Endothelial cell (in vitro differentiated cells): ENCODE measurements around the gene DYNC1I2. TPM values are rescaled to one million over a fixed set of nuclear protein-coding genes. Genes with fewer than 3 reads are reported as not detected.

Source experiments
- DNase-seq: peaks from one replicate; pipeline ENCODE4 v3.0.0; 2021; ENCODE audit warnings: low spot score
- H3K27ac Mint-ChIP-seq: one replicate; pipeline ENCODE4 v1.8.0; 2021; ENCODE audit warnings: mixed read lengths, inconsistent platforms; ENCODE audit not compliant: unreplicated experiment
- H3K27me3 Mint-ChIP-seq: one replicate; pipeline ENCODE4 v1.8.0; 2021; ENCODE audit warnings: mild to moderate bottlenecking, moderate library complexity, mixed read lengths, inconsistent platforms; ENCODE audit not compliant: unreplicated experiment
- H3K36me3 Mint-ChIP-seq: one replicate; pipeline ENCODE4 v1.8.0; 2021; ENCODE audit warnings: mild to moderate bottlenecking, low read depth, mixed read lengths, inconsistent platforms; ENCODE audit not compliant: unreplicated experiment
- H3K4me1 Mint-ChIP-seq: one replicate; pipeline ENCODE4 v1.8.0; 2021; ENCODE audit warnings: mild to moderate bottlenecking, mixed read lengths, inconsistent platforms; ENCODE audit not compliant: unreplicated experiment
- H3K4me3 Mint-ChIP-seq: one replicate; pipeline ENCODE4 v1.8.0; 2021; ENCODE audit warnings: mild to moderate bottlenecking, mixed read lengths, inconsistent platforms; ENCODE audit not compliant: unreplicated experiment
- H3K9me3 Mint-ChIP-seq: one replicate; pipeline ENCODE4 v1.8.0; 2021; ENCODE audit warnings: mixed read lengths, inconsistent platforms; ENCODE audit not compliant: unreplicated experiment
- total RNA-seq: library from RNA; stranded (reverse); fragmentation: NEBNext Ultra II Directional; extraction: Animal tissue kit (Norgen Biotek cat#: 25700); gene quantifications from one replicate; pipeline ENCODE4 v1.2.1, GENCODE V29; 2021; ENCODE audit not compliant: unreplicated experiment
- TF ChIP-seq, protein P1 (sequence below): fragments of 200-600 bp; sonication (generic); IDR thresholded peaks from one replicate; pipeline ENCODE4 v1.5.0; 2021; ENCODE audit warnings: antibody characterized with exemption; ENCODE audit not compliant: unreplicated experiment

DYNC1I2 gene
- total RNA-seq, 1 donor from 2014 or later, result 121 TPM

DNA sequence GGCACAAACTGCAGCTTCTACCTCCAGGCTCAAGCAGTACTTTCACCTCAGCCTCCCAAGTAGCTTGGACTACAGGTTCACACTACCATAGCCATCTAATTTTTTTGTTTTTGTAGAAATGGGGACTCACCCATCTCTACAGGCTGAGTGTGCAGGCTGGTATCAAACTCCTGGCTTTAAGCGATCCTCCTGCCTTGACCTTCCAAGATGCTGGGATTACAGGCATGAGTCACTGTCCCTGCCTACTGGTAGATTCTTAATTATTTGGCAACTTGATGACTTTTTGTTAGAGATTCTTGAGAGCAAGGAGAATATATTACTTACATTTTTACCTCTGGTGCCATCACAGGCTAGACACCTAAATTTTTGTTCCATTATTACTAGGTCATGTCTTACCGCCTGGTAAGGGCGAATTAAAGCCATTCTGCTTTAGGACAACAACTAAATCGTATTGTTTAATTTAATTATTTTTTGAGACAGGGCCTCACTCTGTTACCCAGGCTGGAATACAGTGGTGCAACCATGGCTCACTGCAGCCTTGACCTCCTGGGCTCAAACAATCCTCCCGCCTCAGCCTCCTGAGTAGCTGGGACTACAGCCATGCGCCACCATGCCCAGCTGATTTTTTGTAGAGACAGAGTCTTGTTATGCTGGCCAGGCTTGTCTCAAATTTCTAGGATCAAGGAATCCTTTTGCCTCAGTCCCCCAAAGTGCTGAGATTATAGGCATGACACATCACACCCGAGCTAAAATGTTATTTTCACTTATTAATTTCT is 15.7 kb downstream of the DYNC1I2 start:
- DNase-seq, result no peak
- TF ChIP-seq, protein P1, sequence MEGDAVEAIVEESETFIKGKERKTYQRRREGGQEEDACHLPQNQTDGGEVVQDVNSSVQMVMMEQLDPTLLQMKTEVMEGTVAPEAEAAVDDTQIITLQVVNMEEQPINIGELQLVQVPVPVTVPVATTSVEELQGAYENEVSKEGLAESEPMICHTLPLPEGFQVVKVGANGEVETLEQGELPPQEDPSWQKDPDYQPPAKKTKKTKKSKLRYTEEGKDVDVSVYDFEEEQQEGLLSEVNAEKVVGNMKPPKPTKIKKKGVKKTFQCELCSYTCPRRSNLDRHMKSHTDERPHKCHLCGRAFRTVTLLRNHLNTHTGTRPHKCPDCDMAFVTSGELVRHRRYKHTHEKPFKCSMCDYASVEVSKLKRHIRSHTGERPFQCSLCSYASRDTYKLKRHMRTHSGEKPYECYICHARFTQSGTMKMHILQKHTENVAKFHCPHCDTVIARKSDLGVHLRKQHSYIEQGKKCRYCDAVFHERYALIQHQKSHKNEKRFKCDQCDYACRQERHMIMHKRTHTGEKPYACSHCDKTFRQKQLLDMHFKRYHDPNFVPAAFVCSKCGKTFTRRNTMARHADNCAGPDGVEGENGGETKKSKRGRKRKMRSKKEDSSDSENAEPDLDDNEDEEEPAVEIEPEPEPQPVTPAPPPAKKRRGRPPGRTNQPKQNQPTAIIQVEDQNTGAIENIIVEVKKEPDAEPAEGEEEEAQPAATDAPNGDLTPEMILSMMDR, result no peak
- Mint-ChIP-seq H3K9me3 (no peaks in the 10 kb centered on the region), H3K27me3 (peaks cover 2% of the 10 kb centered on the region), H3K36me3 (peaks cover 1% of the 10 kb centered on the region), H3K27ac (no peak overlapping the region), H3K4me1 (no peaks in the 10 kb centered on the region), H3K4me3 (no peak overlapping the region)

DNA sequence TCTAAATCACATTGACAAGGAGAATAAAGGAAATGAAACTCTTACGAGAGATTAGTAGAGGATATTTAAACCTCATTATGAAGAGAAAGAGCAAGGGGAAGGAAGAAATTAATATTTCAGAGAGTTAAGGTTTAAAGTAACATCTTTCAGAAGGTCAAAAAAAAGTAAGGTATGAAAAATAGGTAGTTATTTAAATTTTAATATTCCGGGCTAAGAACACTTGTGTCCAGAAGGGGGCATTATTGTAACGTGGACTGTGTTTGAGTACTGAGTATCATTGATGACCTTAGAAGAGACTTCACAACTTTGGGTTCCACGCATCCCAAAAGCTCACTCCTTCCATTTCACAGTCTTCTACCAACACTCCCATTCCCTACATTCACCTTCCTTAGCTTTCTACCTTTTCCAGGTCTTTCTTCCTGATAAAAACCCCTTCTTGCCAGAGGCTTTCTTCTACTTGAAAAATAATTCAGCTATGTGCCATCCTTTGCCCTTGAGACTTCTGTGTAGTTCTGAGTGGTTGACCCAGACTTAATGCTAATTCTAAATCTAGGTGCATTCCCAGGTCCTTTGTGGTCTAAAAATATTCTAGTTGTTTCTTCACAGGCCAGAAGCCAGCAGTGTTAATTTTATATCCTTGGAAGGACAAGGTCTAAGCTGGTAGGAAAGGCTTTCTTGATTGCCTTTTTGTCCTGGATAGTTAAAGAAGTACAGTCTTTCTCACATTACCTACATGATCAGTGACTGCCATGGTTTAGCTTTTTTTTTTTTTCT is 16.5 kb downstream of the DYNC1I2 start:
- no peak for DNase-seq
- TF ChIP-seq, protein P1, result peak; percentile 53
- no peaks in the 10 kb centered on the region for H3K9me3 Mint-ChIP-seq
- no peak overlapping the region for H3K4me3 Mint-ChIP-seq
- no peak overlapping the region for H3K27ac Mint-ChIP-seq
- no peaks in the 10 kb centered on the region for H3K4me1 Mint-ChIP-seq
- peaks cover 2% of the 10 kb centered on the region for H3K27me3 Mint-ChIP-seq
- no peaks in the 10 kb centered on the region for H3K36me3 Mint-ChIP-seq

DNA sequence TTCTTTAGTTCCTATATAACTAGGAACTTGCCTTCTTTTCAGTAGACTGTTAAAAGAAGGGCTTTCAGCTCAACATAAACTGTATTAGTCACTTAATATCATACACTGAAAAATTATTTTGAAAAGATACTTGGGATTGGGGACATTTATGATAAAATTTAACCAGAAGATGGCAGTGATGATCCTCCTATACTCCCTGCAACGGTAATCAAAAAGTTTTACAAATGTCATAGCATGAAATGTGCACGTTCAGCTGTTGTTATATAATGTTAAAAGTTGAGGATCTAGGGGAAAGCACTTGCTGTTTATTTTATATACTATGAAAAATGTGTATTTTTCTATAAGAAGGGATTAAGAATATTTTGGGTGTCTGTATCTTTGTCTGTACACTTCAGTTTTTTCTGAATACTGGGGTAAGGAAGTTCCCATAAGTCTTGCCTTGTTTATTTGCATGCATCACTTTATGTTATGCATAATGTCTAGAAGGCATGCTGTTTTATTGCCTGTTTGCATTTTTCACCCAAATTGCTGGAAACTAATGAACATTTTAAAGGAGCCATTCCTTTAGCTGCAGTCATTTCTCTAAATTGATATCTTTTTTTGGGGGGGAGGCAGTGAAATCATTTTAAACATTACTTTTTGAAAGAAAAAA is 19.0 kb downstream of the DYNC1I2 start:
- H3K4me1 Mint-ChIP-seq, result no peaks in the 10 kb centered on the region
- H3K4me3 Mint-ChIP-seq, result no peak overlapping the region
- peaks cover 3% of the 10 kb centered on the region for H3K36me3 Mint-ChIP-seq
- peaks cover 4% of the 10 kb centered on the region for H3K27me3 Mint-ChIP-seq
- H3K27ac Mint-ChIP-seq, result no peak overlapping the region
- TF ChIP-seq, protein P1, result no peak
- DNase-seq, result no peak
- no peaks in the 10 kb centered on the region for H3K9me3 Mint-ChIP-seq

DNA sequence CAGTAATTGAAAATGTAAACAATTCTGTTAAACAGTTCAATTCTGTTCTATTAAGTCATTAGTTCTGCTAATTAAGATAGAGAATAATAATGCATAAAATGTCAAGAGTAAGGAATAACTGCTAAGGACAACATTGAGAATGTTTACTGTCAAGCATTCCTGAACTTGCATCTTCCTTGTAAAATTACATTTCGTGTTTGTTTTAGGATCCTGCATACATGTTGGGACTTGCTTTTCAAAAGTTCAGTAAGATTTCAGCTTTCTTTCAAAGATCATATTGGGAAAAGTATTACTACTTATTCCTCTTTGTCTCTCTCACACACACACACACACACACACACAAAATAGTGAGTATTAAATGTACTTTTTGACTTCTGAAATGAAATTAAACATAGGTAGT is 20.5 kb downstream of the DYNC1I2 start:
- TF ChIP-seq, protein P1, result no peak
- H3K36me3 Mint-ChIP-seq, result peaks cover 3% of the 10 kb centered on the region
- H3K27ac Mint-ChIP-seq, result no peak overlapping the region
- H3K9me3 Mint-ChIP-seq, result no peaks in the 10 kb centered on the region
- H3K27me3 Mint-ChIP-seq, result peaks cover 4% of the 10 kb centered on the region
- no peak for DNase-seq
- H3K4me1 Mint-ChIP-seq, result no peaks in the 10 kb centered on the region
- H3K4me3 Mint-ChIP-seq, result no peak overlapping the region
